WI38 (cell line): ENCODE results near the gene TEKT3.

Source experiments
- H3K4me3 ChIP-seq: 2 replicates; pipeline ENCODE4 v1.5.1; 2011; ENCODE audit warnings: low read depth, mild to moderate bottlenecking, control low read depth, low read length
- CTCF ChIP-seq: IDR thresholded peaks from 2 replicates; pipeline ENCODE4 v1.5.1; 2012; ENCODE audit warnings: low read depth, mild to moderate bottlenecking, control low read depth, low read length

TEKT3 gene

GRCh38 chr17:15341385-15341849, at the start of gene TEKT3:
TSS of gene TEKT3 (minus strand) at chr17:15341597. CDS start at chr17:15331585, 10,012 bp downstream.
- TF ChIP-seq CTCF: no peak
- H3K4me3 ChIP-seq: peak within 1 kb of the TSS; percentile 48

- no peak overlapping the region for H3K4me3 ChIP-seq
- no peak for TF ChIP-seq CTCF
Measured at GRCh38 chr17:15388356-15389041, 47.1 kb upstream of the TEKT3 start.

- H3K4me3 ChIP-seq: no peak overlapping the region
- TF ChIP-seq CTCF: no peak
Measured at GRCh38 chr17:15386083-15386482, 44.7 kb upstream of the TEKT3 start.

- H3K4me3 ChIP-seq: no peak overlapping the region
- TF ChIP-seq CTCF: no peak
Measured at GRCh38 chr17:15385305-15385704, 43.9 kb upstream of the TEKT3 start.

GRCh38 chr17:15384142-15384787, 42.9 kb upstream of the TEKT3 start:
- H3K4me3 ChIP-seq: peak overlapping the region; percentile 34
- no peak for TF ChIP-seq CTCF

- no peak for TF ChIP-seq CTCF
- H3K4me3 ChIP-seq: no peak overlapping the region
Measured at GRCh38 chr17:15382914-15383313, 41.5 kb upstream of the TEKT3 start.

- H3K4me3 ChIP-seq: no peak overlapping the region
- no peak for TF ChIP-seq CTCF
Measured at GRCh38 chr17:15381707-15382106, 40.3 kb upstream of the TEKT3 start.
